SK-N-SH (cell line): ENCODE measurements around the gene CDCA3. TPM values are rescaled to one million over a fixed set of nuclear protein-coding genes. Genes with fewer than 3 reads are reported as not detected.

Experiments used
- CTCF ChIA-PET: fragments of 300-600, 350-600 bp; formaldehyde crosslinking; extraction: SDS; loops from one replicate; lab custom pipeline; 2021; lab: Yijun Ruan, JAX
- POLR2A ChIA-PET: fragments of 350-600 bp; sonication (Branson Sonifier 250); formaldehyde crosslinking; extraction: SDS; loops from one replicate; lab custom pipeline; 2020; ENCODE audit warnings: antibody characterized with exemption, inconsistent platforms; lab: Yijun Ruan, JAX
- DNase-seq: peaks from one replicate; pipeline ENCODE4 v3.0.0; 2012
- H2AFZ ChIP-seq: fragments of 200-600 bp; sonication (generic); 2 replicates; pipeline ENCODE4 v1.8.1; 2016; ENCODE audit warnings: antibody characterized with exemption, mild to moderate bottlenecking, low read depth
- H3F3A ChIP-seq: fragments of 200-600 bp; sonication (generic); replicated peaks from 2 replicates; pipeline ENCODE3; 2016; ENCODE audit warnings: antibody characterized with exemption, mild to moderate bottlenecking; ENCODE audit not compliant: insufficient read depth
- H3K27ac ChIP-seq, 2 experiments: fragments of 200-500 bp in 1 of 2; fragments of 200-600 bp in 1 of 2; sonication (Bioruptor generic) in 1 of 2; sonication (generic), shearing (Covaris generic) in 1 of 2; 2 replicates each; pipeline versions ENCODE4 v1.5.1 to v1.6.1; 2014 to 2016; ENCODE audit warnings: low read depth in 2 of 2, inconsistent platforms in 1 of 2, low read length in 1 of 2, mild to moderate bottlenecking in 1 of 2, mixed read lengths in 1 of 2
- H3K27me3 ChIP-seq: fragments of 200-600 bp; sonication (generic), shearing (Covaris generic); 2 replicates; pipeline ENCODE4 v1.6.1; 2016; ENCODE audit warnings: mixed run types; ENCODE audit not compliant: insufficient read depth
- H3K36me3 ChIP-seq, 2 experiments: fragments of 200-500 bp in 1 of 2; fragments of 200-600 bp in 1 of 2; sonication (Bioruptor generic) in 1 of 2; sonication (generic) in 1 of 2; replicated peaks in 1 of 2; 2 replicates each; pipeline versions ENCODE3 to v1.5.1; 2014 to 2016; ENCODE audit warnings: low read length in 1 of 2, mild to moderate bottlenecking in 1 of 2; ENCODE audit not compliant: insufficient read depth in 2 of 2, control insufficient read depth in 1 of 2
- H3K4me1 ChIP-seq, 2 experiments: fragments of 200-500 bp in 1 of 2; fragments of 200-600 bp in 1 of 2; sonication (Bioruptor generic) in 1 of 2; sonication (generic), shearing (Covaris generic) in 1 of 2; 2 replicates each; pipeline versions ENCODE4 v1.5.1 to v1.6.1; 2014 to 2016; ENCODE audit warnings: low read depth in 1 of 2, low read length in 1 of 2, mixed run types in 1 of 2; ENCODE audit not compliant: insufficient read depth in 2 of 2, control insufficient read depth in 1 of 2
- H3K4me2 ChIP-seq: fragments of 200-600 bp; sonication (generic), shearing (Covaris generic); 2 replicates; pipeline ENCODE4 v1.6.1; 2017; ENCODE audit warnings: mixed run types
- H3K4me3 ChIP-seq, 2 experiments: fragments of 200-500 bp in 1 of 2; fragments of 200-600 bp in 1 of 2; sonication (Bioruptor generic) in 1 of 2; sonication (generic), shearing (Covaris generic) in 1 of 2; 2 replicates each; pipeline versions ENCODE4 v1.5.1 to v1.8.1; 2014 to 2016; ENCODE audit warnings: low read depth in 2 of 2, inconsistent platforms in 1 of 2, low read length in 1 of 2, mild to moderate bottlenecking in 1 of 2, mixed read lengths in 1 of 2, moderate library complexity in 1 of 2
- H3K79me2 ChIP-seq: fragments of 200-600 bp; sonication (generic); 2 replicates; pipeline ENCODE4 v1.8.1; 2017; ENCODE audit warnings: mild to moderate bottlenecking; ENCODE audit not compliant: insufficient read depth
- H3K9ac ChIP-seq: fragments of 200-600 bp; sonication (generic); 2 replicates; pipeline ENCODE4 v1.6.1; 2017; ENCODE audit warnings: mixed run types
- H3K9me2 ChIP-seq: fragments of 200-600 bp; sonication (generic); 2 replicates; pipeline ENCODE4 v1.6.1; 2017; ENCODE audit warnings: mixed run types
- H3K9me3 ChIP-seq: fragments of 200-600 bp; sonication (generic); 2 replicates; pipeline ENCODE4 v1.6.1; 2017; ENCODE audit warnings: mixed run types, mild to moderate bottlenecking, moderate library complexity
- H4K20me1 ChIP-seq: fragments of 200-600 bp; sonication (generic); 2 replicates; pipeline ENCODE4 v1.6.1; 2017; ENCODE audit warnings: mild to moderate bottlenecking, mixed run types; ENCODE audit not compliant: insufficient read depth
- CTCF ChIP-seq: fragments of 200-600 bp; sonication (generic); IDR thresholded peaks from 2 replicates; pipeline ENCODE4 v1.6.1; 2017; ENCODE audit warnings: antibody characterized with exemption, mild to moderate bottlenecking, moderate library complexity
- ELF1 ChIP-seq: IDR thresholded peaks from 2 replicates; pipeline ENCODE4 v1.4.0; 2012
- EP300 ChIP-seq, 2 experiments: IDR thresholded peaks; 2 replicates each; pipeline versions ENCODE4 v1.4.0 to v1.6.1; 2012; ENCODE audit warnings: borderline replicate concordance in 1 of 2, low read depth in 1 of 2, low read length in 1 of 2
- EZH2phosphoT487 ChIP-seq: fragments of 200-600 bp; sonication (generic); IDR thresholded peaks from 2 replicates; pipeline ENCODE4 v1.6.1; 2017; ENCODE audit warnings: low read depth, mixed run types, mild to moderate bottlenecking, antibody characterized with exemption, moderate library complexity, borderline replicate concordance
- FOSL2 ChIP-seq: IDR thresholded peaks from 2 replicates; pipeline ENCODE4 v1.4.0; 2012; ENCODE audit warnings: low read depth, mild to moderate bottlenecking, moderate library complexity, borderline replicate concordance
- FOXM1 ChIP-seq: IDR thresholded peaks from 2 replicates; pipeline ENCODE4 v1.4.0; 2012; ENCODE audit warnings: low read depth, mild to moderate bottlenecking
- GABPA ChIP-seq: IDR thresholded peaks from 2 replicates; pipeline ENCODE4 v1.4.0; 2012; ENCODE audit warnings: low read depth, mild to moderate bottlenecking
- GATA2 ChIP-seq: sonication (generic); formaldehyde crosslinking; IDR thresholded peaks from 2 replicates; pipeline ENCODE4 v1.5.0; 2020; ENCODE audit warnings: mild to moderate bottlenecking, missing genetic modification reagents
- IRF3 ChIP-seq: fragments of 150-350 bp; IDR thresholded peaks from 2 replicates; pipeline ENCODE4 v1.6.1; 2016; ENCODE audit warnings: mild to moderate bottlenecking, low read depth, low read length
- JUND ChIP-seq: IDR thresholded peaks from 2 replicates; pipeline ENCODE4 v1.4.0; 2012
- MEF2A ChIP-seq: IDR thresholded peaks from 2 replicates; pipeline ENCODE4 v1.4.0; 2012; ENCODE audit warnings: low read depth, borderline replicate concordance
- NFIC ChIP-seq: IDR thresholded peaks from 2 replicates; pipeline ENCODE4 v1.4.0; 2012; ENCODE audit warnings: borderline replicate concordance
- NRF1 ChIP-seq: IDR thresholded peaks from 2 replicates; pipeline ENCODE4 v1.6.1; 2012; ENCODE audit warnings: low read depth, mild to moderate bottlenecking, low read length
- RAD21 ChIP-seq: IDR thresholded peaks from 2 replicates; pipeline ENCODE4 v1.6.1; 2012; ENCODE audit warnings: mild to moderate bottlenecking, low read length
- RCOR1 ChIP-seq: fragments of 150-350 bp; IDR thresholded peaks from 2 replicates; pipeline ENCODE4 v1.6.1; 2017; ENCODE audit warnings: antibody characterized with exemption, low read length
- RFX5 ChIP-seq: IDR thresholded peaks from 2 replicates; pipeline ENCODE4 v1.6.1; 2012; ENCODE audit warnings: mild to moderate bottlenecking, improper control_type of control experiment, low read length
- SMC3 ChIP-seq: IDR thresholded peaks from 2 replicates; pipeline ENCODE4 v1.6.1; 2012; ENCODE audit warnings: low read depth, low read length, improper control_type of control experiment
- TAF1 ChIP-seq: IDR thresholded peaks from 2 replicates; pipeline ENCODE4 v1.6.1; 2012; ENCODE audit warnings: low read depth, mild to moderate bottlenecking, low read length, moderate library complexity, borderline replicate concordance
- TCF12 ChIP-seq: IDR thresholded peaks from 2 replicates; pipeline ENCODE4 v1.4.0; 2012
- TEAD4 ChIP-seq: IDR thresholded peaks from 2 replicates; pipeline ENCODE4 v1.4.0; 2012; ENCODE audit warnings: mild to moderate bottlenecking, borderline replicate concordance; ENCODE audit not compliant: insufficient read depth
- USF2 ChIP-seq: fragments of 150-350 bp; IDR thresholded peaks from 2 replicates; pipeline ENCODE4 v1.6.1; 2017; ENCODE audit warnings: antibody characterized with exemption, low read length, low read depth, borderline replicate concordance
- YY1 ChIP-seq: IDR thresholded peaks from 2 replicates; pipeline ENCODE4 v1.4.0; 2012; ENCODE audit warnings: low read depth, mild to moderate bottlenecking
- WGBS: methylation state at CpG from one replicate; pipeline ENCODE4 v1.1.6; 2017; ENCODE audit warnings: low lambda C conversion rate; 5-methylcytosine and 5-hydroxymethylcytosine counted together
- polyA plus RNA-seq, 3 experiments: library from polyadenylated mRNA; depleted of rRNA; stranded (reverse); fragments of >200 nt; gene quantifications; 2 replicates each; pipeline ENCODE4 v1.2.3, GENCODE V29; 2012
- TF ChIP-seq, protein P1 (sequence below): IDR thresholded peaks from 2 replicates; pipeline ENCODE4 v1.4.0; 2012; ENCODE audit warnings: low read depth
- TF ChIP-seq, protein P2 (sequence below): IDR thresholded peaks from 2 replicates; pipeline ENCODE4 v1.4.0; 2012; ENCODE audit warnings: low read depth, borderline replicate concordance

Gene CDCA3
- polyA plus RNA-seq, 1 of the 3 experiments (the other 2 are of a cell fraction): 33.0 TPM

DNA sequence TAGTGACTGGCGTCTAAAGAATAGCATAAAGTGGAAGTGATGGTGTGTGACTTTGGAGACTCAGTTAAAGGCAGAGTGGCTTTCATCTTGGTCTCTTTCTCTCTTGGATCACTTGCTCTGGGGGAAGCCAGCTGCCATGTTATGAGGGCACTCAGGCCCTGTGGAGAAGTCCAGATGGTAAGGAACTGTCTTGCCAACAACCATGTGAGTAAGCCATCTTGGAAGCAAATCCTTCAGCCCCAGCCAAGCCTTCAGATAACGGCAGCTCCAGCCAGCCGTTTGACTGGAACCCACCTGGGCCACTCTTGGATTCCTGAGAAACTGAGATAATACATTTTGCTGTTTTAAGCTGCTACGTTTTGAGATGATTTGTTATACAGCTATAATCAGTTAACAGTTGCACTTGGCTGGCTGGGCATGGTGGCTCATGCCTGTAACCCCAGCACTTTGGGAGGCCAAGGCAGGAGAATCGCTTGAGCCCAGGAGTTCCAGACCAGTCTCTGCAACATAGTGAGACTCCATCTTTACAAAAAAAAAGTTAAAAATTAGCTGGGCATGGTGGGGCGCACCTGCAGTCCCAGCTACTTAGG is 45.9 kb upstream of the CDCA3 start:
- H3K9ac ChIP-seq: no peak overlapping the region
- H3K27ac ChIP-seq: no peak overlapping the region
- H4K20me1 ChIP-seq: no peaks in the 10 kb centered on the region
- H3K4me3 ChIP-seq: no peak overlapping the region
- no peaks in the 10 kb centered on the region for H3K27me3 ChIP-seq
- H3K4me1 ChIP-seq: no peaks in the 10 kb centered on the region; a peak in 1 of 4 replicates
- no peaks in the 10 kb centered on the region for H3K36me3 ChIP-seq
- no peaks in the 10 kb centered on the region for H3K9me2 ChIP-seq
- TF ChIP-seq RFX5 (no peak), YY1 (no peak), SMC3 (no peak), TEAD4 (no peak), EP300 (IDR thresholded peaks at IDR 0.05; ENCODE audit: borderline replicate concordance in 1 of 2, low read depth in 1 of 2, low read length in 1 of 2) (no peak), TCF12 (no peak), RAD21 (no peak), USF2 (no peak), IRF3 (no peak), ELF1 (no peak), MEF2A (no peak), EZH2phosphoT487 (no peak), RCOR1 (no peak)
- no peak overlapping the region for H3K4me2 ChIP-seq
- H3F3A ChIP-seq: no peaks in the 10 kb centered on the region
- POLR2A ChIA-PET: no interaction called here
- no peaks in the 10 kb centered on the region for H3K9me3 ChIP-seq
- no peak overlapping the region for H2AFZ ChIP-seq
- no peaks in the 10 kb centered on the region for H3K79me2 ChIP-seq
- CTCF ChIA-PET: interaction anchor here (0.9 to 1.4 kb wide), 2 partner anchors 11 to 344 kb away, joined by 3 read pairs; no protein-coding TSS in a partner anchor
- no peak for DNase-seq
- WGBS: 74% methylated on average over 6 of the region's 6 CpGs

DNA sequence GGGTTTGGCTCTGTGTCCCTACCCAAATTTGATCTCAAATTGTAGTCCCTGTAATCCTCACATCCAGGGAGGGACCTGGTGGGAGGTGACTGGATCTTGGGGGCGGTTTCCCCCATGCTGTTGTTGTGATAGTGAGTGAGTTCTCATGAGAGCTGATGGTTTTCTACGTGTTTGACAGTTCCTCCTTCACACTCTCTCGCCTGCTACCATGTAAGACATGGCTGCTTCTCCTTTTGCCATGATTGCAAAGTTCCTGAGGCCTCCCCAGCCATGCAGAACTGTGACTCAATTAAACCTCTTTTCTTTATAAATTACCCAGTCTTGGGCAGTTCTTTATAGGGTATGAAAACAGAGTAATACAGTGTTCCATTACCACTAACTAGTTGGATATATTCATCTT is 43.2 kb upstream of the CDCA3 start:
- peaks cover 13% of the 10 kb centered on the region for H3F3A ChIP-seq
- no peaks in the 10 kb centered on the region for H3K27me3 ChIP-seq
- no peaks in the 10 kb centered on the region for H3K9me2 ChIP-seq
- peaks cover 6 to 9% of the 10 kb centered on the region in 2 experiments; a peak in 3 of 4 replicates for H3K4me1 ChIP-seq
- ChIA-PET POLR2A (interaction anchor here (1.1 kb wide), 1 partner anchor 49 kb away, joined by 3 read pairs; the partner anchor contains the start of genes C12orf57 and RNU7-1), CTCF (interaction anchor here (4.6 kb wide), 1 partner anchor 26 kb away, joined by 122 read pairs; the partner anchor contains the start of genes SPSB2 and TPI1)
- no peak overlapping the region for H3K27ac ChIP-seq
- H3K79me2 ChIP-seq: no peaks in the 10 kb centered on the region
- 83% methylated on average over 3 of the region's 3 CpGs for WGBS
- H4K20me1 ChIP-seq: no peaks in the 10 kb centered on the region
- no peak for DNase-seq
- H3K9me3 ChIP-seq: no peaks in the 10 kb centered on the region
- H2AFZ ChIP-seq: no peak overlapping the region
- no peak overlapping the region for H3K9ac ChIP-seq
- no peak overlapping the region for H3K4me2 ChIP-seq
- H3K4me3 ChIP-seq: no peak overlapping the region
- H3K36me3 ChIP-seq: no peaks in the 10 kb centered on the region
- TF ChIP-seq, protein P1, sequence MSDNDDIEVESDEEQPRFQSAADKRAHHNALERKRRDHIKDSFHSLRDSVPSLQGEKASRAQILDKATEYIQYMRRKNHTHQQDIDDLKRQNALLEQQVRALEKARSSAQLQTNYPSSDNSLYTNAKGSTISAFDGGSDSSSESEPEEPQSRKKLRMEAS: no peak
- TF ChIP-seq FOXM1 (no peak), CTCF (no peak), TAF1 (no peak), GABPA (no peak), EZH2phosphoT487 (no peak), GATA2 (no peak), NRF1 (no peak), NFIC (no peak), RAD21 (no peak), FOSL2 (no peak), JUND (no peak), TCF12 (no peak)
- TF ChIP-seq, protein P2, sequence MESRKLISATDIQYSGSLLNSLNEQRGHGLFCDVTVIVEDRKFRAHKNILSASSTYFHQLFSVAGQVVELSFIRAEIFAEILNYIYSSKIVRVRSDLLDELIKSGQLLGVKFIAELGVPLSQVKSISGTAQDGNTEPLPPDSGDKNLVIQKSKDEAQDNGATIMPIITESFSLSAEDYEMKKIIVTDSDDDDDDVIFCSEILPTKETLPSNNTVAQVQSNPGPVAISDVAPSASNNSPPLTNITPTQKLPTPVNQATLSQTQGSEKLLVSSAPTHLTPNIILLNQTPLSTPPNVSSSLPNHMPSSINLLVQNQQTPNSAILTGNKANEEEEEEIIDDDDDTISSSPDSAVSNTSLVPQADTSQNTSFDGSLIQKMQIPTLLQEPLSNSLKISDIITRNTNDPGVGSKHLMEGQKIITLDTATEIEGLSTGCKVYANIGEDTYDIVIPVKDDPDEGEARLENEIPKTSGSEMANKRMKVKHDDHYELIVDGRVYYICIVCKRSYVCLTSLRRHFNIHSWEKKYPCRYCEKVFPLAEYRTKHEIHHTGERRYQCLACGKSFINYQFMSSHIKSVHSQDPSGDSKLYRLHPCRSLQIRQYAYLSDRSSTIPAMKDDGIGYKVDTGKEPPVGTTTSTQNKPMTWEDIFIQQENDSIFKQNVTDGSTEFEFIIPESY: no peak
